ENCODE measurements around the gene CDHR2.
"Not testable (repeated sequence)": the region's sequence is repeated elsewhere in the genome, so short reads cannot be mapped to it uniquely, and the experiment has no call there.

Gene CDHR2

DNA sequence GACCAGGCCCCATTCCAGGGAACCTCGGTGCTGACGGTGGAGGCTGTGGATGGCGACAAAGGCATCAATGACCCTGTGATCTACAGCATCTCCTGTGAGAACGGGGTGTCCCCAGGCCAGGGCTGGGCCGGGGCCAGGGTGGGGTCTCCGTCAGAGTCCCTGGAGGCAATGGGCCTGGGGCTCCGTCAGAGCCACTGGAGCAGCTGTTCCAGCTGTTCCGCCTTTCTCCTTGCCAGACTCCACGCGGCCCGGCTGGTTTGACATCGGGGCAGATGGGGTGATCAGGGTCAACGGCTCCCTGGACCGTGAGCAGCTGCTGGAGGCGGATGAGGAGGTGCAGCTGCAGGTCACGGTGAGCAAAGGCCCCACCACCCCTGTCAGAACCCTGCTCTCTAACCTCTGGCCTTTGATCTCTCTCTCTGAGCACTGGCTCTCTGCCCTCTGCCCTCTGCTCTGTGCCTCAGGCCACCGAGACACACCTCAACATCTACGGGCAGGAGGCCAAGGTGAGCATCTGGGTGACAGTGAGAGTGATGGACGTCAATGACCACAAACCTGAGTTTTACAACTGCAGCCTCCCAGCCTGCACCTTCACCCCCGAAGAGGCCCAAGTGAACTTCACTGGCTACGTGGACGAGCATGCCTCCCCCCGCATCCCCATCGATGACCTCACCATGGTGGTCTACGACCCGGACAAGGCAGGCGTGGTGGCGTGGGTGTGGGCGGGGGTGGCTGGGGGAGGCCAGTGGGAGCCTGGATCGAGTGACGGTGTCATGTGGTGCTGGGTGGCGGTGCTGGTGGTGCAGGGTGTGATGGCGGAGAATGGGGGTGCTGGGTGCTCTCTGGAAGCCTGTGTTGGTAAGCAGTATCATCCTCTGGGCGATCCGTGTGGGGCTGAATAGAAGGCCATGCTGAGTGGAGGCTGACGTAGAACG is 26.6 kb downstream of the CDHR2 start:
- DNase-seq = no peak

- DNase-seq = no peak
Measured at GRCh38 chr5:176577312-176578176, 28.4 kb downstream of the CDHR2 start.

- peak; percentile 40 for DNase-seq
Measured at GRCh38 chr5:176578391-176578808, 29.3 kb downstream of the CDHR2 start.

DNA sequence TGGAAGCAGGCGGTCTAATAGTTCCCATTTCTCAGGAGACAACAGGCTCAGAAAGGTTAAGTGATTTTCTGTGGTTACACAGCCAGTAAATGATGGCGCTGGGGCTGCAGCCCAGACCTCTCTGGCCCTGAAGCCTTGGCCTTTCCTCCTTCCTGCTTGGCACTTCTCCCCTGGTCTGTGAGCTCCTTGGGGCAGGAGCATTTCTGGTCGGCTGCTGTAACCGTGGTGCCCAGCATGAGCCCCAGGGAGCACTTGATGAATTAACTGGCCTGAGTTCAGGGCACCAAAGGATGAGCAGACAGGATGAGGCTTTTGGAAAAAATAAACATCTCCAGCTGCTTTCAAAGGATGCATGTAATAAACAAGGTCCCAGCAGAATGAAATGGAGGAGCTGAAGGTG is 30.2 kb downstream of the CDHR2 start:
- DNase-seq = no peak

GRCh38 chr5:176581361-176581760 is 32.2 kb downstream of the CDHR2 start:
- no peak for DNase-seq

DNA sequence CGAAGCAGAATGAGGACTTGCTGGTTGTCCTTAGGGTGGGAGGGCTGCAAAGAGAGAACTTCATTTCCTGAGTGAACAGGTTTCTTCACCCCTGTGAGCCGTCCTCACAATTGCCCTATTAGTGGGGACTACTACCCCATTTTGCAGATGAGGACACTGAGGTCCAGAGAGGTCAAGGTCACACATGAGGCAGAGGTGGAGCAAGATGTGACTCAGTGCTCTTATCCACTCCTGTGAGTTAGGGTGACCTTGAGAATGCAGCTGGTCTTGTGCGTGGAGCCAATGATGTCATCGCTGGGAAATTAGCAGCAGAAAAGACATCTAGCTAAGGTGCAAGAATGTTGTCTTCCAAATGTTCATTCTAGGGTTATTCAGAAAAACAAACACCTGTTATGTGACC is 33.9 kb downstream of the CDHR2 start:
- no peak for DNase-seq

- DNase-seq = no peak
Measured at GRCh38 chr5:176587398-176587797, 38.3 kb downstream of the CDHR2 start.

- no peak for DNase-seq
Measured at GRCh38 chr5:176588297-176588696, 39.2 kb downstream of the CDHR2 start.

DNA sequence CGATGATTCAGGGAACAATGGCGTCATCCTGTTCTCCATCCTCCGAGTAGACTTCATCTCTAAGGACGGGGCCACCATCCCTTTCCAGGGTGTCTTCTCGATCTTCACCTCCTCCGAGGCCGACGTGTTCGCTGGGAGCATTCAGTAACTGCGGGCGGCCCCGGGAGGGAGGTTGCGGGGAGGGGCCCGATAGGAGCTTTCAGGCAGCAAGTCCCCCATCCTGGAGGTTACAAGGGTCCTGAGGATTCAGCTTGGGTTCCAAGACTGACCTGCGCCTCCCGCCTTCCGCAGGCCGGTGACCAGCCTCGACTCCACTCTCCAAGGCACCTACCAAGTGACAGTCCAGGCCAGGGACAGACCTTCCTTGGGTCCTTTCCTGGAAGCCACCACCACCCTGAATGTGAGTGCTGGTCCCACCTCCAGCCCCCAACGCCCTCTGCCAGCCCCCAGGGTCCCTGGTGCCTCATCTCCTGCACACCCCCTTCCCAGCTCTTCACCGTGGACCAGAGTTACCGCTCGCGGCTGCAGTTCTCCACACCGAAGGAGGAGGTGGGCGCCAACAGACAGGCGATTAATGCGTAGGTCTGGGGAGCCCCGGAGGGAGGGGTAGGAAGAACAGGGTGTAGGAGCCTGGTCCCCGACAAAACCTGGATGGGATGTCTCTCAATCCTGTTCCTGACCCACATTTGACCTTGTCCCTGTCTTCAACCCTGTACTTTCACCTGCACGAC is 40.1 kb downstream of the CDHR2 start:
- no peak for DNase-seq

- no peak for DNase-seq
Measured at GRCh38 chr5:176590035-176590717, 41.0 kb downstream of the CDHR2 start.

- DNase-seq = not testable (repeated sequence)
Measured at GRCh38 chr5:176591667-176592066, 42.5 kb downstream of the CDHR2 start.

GRCh38 chr5:176592573-176592972 is 43.4 kb downstream of the CDHR2 start:
- no peak for DNase-seq

GRCh38 chr5:176593273-176593869 is 44.2 kb downstream of the CDHR2 start:
- no peak for DNase-seq

- DNase-seq = no peak
Measured at GRCh38 chr5:176594554-176594953, 45.4 kb downstream of the CDHR2 start.

DNA sequence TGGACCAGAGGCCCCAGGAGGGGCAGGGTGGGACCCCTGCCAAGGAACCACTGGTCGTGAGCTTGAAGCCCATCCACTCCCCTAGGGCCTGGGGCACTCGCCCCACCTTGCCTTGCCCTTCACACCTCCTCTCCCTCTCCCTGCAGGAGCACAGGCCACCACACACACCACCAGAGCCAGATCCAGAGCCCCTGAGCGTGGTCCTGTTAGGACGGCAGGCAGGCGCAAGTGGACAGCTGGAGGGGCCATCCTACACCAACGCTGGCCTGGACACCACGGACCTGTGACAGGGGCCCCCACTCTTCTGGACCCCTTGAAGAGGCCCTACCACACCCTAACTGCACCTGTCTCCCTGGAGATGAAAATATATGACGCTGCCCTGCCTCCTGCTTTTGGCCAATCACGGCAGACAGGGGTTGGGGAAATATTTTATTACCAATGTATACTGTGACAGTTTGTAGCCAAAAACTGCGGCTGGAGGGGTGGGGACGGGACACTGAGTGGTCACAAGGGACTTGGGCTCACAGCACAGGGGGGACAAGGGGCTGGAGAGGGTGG is 46.3 kb downstream of the CDHR2 start:
- no peak for DNase-seq

- no peak for DNase-seq
Measured at GRCh38 chr5:176596069-176596644, 47.0 kb downstream of the CDHR2 start.

DNA sequence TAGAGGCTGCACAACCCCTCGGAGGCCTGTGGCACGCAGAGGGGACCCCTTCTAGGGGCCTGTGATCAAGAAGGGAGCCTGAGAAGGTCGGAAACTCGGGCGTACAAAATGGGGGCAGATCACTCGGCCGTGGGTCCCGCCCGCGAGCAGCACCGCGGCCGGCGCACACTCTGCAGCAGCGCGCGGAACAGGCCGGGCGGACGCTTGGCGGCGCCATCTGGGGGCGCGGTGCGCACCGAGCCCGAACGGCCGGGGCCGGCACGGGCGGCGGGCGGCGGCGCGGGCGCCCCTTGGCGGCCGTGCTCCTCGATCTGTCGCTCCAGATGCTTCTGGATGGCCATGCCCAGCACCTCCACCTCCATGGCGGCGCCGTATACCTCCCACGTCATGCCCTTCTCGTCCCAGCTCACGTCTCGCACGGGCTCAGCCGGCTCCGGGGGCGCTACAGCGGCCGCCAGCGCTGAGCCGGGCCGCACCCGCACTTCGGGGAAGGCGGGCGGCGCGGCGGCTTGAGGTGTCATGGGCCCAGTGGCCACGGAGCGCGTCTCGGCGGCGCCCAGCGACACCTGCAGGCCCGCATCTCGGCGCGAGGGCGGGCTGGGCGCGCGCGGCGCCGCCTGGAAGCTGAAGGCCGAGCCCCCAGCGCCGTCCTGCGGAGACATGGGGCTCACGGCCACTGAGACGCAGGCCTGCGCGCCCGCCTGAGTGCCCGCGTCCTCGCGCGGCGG is 47.7 kb downstream of the CDHR2 start:
- no peak for DNase-seq

GRCh38 chr5:176597417-176598389 is 48.6 kb downstream of the CDHR2 start:
- DNase-seq = no peak

DNA sequence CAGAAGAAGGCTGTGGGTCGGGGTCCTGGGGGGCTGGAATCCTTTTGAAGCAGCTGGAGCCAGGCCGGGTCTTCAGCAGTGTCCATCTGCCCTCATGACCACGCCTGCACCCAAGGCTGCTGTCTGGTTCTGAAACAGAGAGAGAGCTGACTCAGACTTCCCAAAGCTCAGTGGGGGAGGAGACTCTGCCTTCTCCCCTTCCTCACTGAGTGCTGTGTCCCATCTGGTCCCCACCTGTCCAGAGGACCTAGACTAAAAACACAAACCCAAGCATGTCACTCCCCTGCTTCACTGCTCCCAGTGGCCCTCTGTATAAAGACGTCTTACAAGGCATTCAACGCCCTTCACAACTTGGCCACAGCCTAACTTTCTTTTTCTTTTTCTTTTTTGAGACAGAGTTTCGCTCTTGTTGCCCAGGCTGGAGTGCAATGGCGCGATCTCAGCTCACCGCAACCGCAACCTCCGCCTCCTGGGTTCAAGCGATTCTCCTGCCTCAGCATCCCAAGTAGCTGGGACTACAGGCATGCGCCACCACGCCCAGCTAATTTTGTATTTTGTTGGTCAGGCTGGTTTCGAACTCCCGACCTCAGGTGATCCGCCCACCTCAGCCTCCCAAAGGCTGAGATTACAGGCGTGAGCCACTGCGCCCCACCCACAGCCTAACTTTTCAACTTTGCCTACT is 50.7 kb downstream of the CDHR2 start:
- peak; percentile 25 for DNase-seq

All from EL (cell line).